ENCODE measurements around the gene ATG3.
"Not testable (repeated sequence)": the region's sequence is repeated elsewhere in the genome, so short reads cannot be mapped to it uniquely, and the experiment has no call there.

Gene ATG3

DNA sequence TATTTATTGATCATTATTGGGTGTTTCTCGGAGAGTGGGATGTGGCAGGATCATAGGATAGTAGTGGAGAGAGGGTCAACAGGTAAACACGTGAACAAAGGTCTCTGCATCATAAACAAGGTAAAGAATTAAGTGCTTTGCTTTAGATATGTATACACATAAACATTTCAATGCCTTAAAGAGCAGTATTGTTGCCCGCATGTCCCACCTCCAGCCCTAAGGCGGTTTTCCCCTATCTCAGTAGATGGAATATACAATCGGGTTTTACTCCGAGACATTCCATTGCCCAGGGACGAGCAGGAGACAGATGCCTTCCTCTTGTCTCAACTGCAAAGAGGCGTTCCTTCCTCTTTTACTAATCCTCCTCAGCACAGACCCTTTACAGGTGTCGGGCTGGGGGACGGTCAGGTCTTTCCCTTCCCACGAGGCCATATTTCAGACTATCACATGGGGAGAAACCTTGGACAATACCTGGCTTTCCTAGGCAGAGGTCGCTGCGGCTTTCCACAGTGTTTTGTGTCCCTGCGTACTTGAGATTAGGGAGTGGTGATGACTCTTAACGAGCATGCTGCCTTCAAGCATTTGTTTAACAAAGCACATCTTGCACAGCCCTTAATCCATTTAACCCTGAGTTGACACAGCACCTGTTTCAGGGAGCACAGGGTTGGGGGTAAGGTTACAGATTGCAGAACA lies 2.6 kb upstream of the ATG3 start:
- intact Hi-C loops (cut with DNase I): loop anchor here (10.0 kb wide), 1 partner anchor 420 kb away; no protein-coding TSS in a partner anchor
- DNase-seq: not testable (repeated sequence)

DNA sequence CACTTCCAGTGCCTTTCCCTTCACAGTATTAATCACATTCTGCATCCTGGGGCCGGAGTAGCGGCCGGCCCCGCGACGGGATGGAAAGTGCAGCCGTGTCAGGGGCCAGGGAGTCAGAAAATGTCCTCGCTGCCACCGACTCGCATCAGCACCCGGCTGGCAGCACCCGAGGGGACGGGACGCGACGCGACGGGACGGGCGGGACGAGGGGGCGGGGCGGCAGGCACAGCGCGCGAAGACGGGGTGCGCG lies 353 bp downstream of the ATG3 start:
- intact Hi-C loops (cut with DNase I): loop anchor here (10.0 kb wide), 1 partner anchor 423 kb away; no protein-coding TSS in a partner anchor
- no peak for DNase-seq

DNA sequence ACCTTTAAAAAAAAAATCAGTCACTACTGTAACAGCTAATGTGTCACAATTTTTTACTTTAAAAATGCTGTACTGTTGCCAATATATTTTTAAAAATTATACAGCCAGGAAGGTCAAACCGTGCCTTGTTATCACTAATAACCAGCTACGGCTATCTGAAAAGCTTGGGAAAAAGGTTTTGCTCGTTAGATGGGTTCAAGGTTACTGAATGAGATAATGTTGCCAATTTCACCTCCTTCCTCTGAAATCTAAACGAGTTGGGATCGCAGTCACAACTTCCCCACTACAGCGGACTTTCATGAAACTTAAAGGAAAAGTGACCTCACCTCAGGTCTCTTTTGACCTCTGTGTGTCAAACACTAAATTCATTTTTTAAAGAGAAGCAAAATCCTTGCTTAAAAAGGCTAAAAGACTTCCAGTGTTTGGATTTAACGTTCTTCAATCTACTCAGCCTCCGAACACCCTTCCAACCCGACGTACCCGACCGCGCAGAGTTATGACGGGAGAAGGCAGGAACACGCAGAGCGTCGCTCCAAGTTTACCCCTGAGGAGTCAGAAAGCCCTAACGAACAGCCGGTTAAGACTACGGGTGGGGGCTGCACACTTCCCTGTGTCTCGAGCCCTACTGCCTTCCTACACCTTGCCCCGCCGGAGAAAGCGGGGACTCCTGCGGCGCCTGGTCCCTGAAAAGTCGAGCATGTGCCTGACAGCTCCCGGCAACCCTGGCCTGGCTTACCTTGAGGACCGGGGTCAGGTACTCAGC lies 860 bp downstream of the ATG3 start:
- intact Hi-C loops (cut with DNase I): loop anchor here (10.0 kb wide), 1 partner anchor 424 kb away; no protein-coding TSS in a partner anchor
- peak in 9 of 10 donors; percentile 26 to 94 (median 68) for DNase-seq

- intact Hi-C loops (cut with DNase I): loop anchor here (10.0 kb wide), 1 partner anchor 424 kb away; no protein-coding TSS in a partner anchor
- no peak for DNase-seq
Measured at GRCh38 chr3:112560307-112560706, 1.5 kb downstream of the ATG3 start.

DNA sequence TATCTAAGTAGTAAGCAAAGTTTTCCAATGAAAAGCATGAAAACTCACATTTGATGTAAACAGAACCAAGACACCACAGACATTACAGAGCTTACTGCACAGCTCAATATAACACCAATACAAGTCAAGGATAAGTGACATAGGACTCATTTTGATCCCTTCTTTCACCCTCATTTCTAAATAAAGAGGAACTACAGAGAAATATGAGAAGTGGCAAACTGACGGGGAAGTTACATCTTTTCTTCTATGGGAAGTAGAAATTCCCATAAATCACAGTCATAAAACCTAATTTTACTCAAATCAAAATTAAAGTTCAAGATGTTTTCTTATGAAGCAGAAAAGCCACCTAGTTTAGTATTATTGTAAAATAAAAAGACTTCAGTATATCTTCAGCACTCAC lies 3.8 kb downstream of the ATG3 start:
- intact Hi-C loops (cut with DNase I): no loop called here
- no peak for DNase-seq

- intact Hi-C loops (cut with DNase I): no loop called here
- DNase-seq: no peak
Measured at GRCh38 chr3:112555535-112556170, 6.1 kb downstream of the ATG3 start.

GRCh38 chr3:112550859-112551258 lies 10.9 kb downstream of the ATG3 start:
- DNase-seq: no peak
- intact Hi-C loops (cut with DNase I): no loop called here

- DNase-seq: no peak
- intact Hi-C loops (cut with DNase I): no loop called here
Measured at GRCh38 chr3:112546216-112546759, 15.5 kb downstream of the ATG3 start.

DNA sequence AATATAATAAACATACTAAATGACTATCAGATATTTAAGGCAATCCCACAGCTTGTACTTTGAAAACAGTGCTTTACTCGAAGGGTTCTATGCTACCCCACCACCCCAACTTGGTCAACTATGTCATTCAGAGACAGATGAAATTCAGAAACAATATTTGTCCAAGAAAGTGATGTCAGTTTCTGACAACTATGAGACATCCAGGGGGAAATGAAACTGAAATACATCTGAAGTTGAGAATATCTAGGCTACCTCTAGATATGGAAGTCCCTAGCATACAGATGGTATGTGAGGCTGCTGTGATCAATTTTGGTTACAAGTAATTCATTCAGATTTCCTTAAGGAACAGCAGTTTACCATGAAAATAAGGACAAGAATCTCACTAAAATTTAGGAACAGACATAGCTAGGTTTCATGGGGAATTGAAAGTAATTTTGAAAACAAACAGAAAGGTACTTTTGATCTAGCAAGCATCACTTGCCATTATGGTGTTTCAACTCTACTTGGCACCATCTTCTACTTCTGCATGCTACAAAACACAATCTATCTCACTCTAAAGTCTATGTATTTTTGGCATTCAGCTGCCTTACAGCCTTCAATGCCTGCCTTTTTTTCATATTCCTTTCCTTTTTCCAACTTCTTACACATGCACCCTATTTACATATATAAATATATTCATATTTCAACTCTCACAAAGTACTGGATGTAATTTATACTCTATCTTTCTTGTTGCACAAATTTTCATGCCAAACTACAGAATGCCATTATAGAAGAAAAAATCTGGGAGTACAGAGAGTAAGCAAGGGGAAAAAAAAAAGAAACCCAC lies 21.7 kb downstream of the ATG3 start:
- no peak for DNase-seq
- intact Hi-C loops (cut with DNase I): no loop called here

GRCh38 chr3:112531358-112531781 lies 30.4 kb downstream of the ATG3 start:
- DNase-seq: no peak
- intact Hi-C loops (cut with DNase I): loop anchor here (5.0 kb wide), 1 partner anchor 394 kb away; no protein-coding TSS in a partner anchor

GRCh38 chr3:112530573-112530972 lies 31.2 kb downstream of the ATG3 start:
- no peak for DNase-seq
- intact Hi-C loops (cut with DNase I): loop anchor here (5.0 kb wide), 1 partner anchor 393 kb away; no protein-coding TSS in a partner anchor

DNA sequence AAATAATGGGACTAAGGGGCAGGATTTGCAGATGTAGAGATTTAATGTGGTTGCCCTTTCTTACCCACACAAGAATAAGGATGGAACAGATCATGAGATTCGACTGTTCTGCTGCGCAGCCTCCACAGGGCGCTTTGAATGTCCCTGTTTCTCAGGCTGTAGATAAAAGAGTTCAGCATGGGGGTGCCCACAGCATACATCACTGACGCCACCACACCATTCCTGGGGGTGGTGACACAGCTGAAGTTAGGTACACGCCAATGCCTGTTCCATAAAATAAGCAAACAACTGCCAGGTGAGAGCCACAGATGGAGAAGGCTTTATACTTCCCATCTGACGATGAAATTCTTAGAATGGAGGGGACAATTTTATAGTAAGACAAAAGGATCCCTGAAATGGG lies 37.6 kb downstream of the ATG3 start:
- intact Hi-C loops (cut with DNase I): not testable (repeated sequence)

DNA sequence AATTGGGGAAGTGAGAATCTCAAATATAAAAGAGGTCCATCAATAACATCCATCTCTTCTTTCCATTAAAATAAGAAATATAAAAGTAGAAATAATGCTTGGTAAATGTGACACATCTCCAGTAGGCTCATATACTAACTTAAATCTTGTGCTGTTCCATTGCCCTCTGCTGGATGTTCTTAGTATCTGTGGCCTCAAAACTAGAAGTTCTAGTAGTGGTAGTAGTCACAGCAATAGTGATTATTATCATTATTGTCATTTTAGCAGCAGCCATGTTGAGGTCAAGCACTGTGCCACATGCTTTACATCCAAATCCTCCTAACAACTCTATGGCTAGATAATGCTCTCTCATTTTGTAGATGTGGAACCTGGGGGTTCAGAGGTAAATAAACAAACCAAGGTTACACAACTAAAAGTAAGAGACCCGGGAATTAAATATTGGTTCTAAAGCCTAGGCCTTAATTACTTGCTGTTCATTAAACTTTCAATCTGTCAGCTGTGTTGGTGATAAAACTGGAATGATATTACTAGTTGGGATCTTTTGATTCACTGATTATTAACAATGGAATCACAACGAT lies 42.2 kb downstream of the ATG3 start:
- intact Hi-C loops (cut with DNase I): loop anchor here (1.0 to 5.0 kb wide), 3 partner anchors 192 to 382 kb away; no protein-coding TSS in a partner anchor
- peak in 1 of 10 donors; percentile 26 for DNase-seq

More for the DNA sequence above, 37.6 kb downstream of the ATG3 start:
- DNase-seq: peak in 1 of 10 donors; percentile 69

- DNase-seq: not testable (repeated sequence)
- intact Hi-C loops (cut with DNase I): loop anchor here (1.0 to 5.0 kb wide), 3 partner anchors 192 to 382 kb away; no protein-coding TSS in a partner anchor
Measured at GRCh38 chr3:112518970-112519369, 42.8 kb downstream of the ATG3 start.

GRCh38 chr3:112514527-112515128 lies 47.1 kb downstream of the ATG3 start:
- DNase-seq: no peak
- intact Hi-C loops (cut with DNase I): loop anchor here (5.0 kb wide), 1 partner anchor 377 kb away; no protein-coding TSS in a partner anchor

- no peak for DNase-seq
- intact Hi-C loops (cut with DNase I): no loop called here
Measured at GRCh38 chr3:112512320-112512719, 49.4 kb downstream of the ATG3 start.

DNA sequence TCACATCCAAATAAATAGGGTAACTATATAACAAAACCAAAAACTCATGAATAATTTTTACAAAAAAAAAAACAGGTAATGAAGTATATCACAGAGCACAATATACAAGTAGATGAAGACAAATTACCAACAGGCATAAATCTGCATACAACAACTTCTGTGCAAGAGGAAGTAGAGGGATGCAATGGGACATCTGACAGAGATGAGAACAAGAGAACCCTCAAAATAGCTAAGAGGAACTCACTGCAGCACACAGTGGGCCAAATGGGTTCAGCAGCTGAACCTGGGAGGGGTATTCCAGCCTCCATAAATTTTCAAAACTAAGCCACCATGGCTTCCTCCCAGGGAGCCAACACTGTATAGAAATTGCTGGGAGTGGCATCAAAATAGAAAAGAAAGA lies 52.9 kb downstream of the ATG3 start:
- intact Hi-C loops (cut with DNase I): no loop called here
- no peak for DNase-seq

GRCh38 chr3:112508261-112508660 lies 53.5 kb downstream of the ATG3 start:
- no peak for DNase-seq
- intact Hi-C loops (cut with DNase I): no loop called here

DNA sequence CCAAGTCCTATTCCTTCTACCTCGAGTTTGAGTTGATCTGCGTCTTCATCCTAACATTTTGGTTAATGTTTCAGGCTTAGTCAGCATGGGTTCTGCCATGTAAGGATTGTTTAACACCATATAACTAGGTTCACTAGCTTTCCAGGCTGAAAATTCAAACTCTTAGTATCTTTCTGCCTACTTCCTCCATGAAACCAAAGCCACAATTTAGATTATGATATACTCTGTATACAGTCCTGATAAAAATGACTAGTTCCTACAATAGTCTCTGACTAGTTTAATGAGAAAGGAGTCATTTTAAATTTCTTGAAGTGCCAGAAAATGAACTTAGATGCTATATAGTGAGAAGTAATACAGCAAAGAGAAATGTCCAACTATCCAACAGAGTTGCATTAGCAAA lies 55.9 kb downstream of the ATG3 start:
- DNase-seq: no peak
- intact Hi-C loops (cut with DNase I): no loop called here
